Upper lobe of left lung (tissue), 4 donors: ENCODE data around the gene BSPRY.

Experiments used
- CTCF ChIP-seq, 6 experiments: fragments of 450-650 bp in 4 of 6; fragments of 200-600 bp in 2 of 6; sonication (generic) in 2 of 6; IDR thresholded peaks; one replicate each; pipeline ENCODE4 v1.5.1; 2016 to 2019; ENCODE audit warnings: antibody characterized with exemption in 6 of 6
- POLR2A ChIP-seq, 4 donors: fragments of 450-650 bp; IDR thresholded peaks; one replicate each; pipeline ENCODE4 v1.5.1; 2016 to 2017; ENCODE audit warnings: antibody characterized with exemption in 4 of 4, mild to moderate bottlenecking in 2 of 4
- POLR2AphosphoS5 ChIP-seq, 2 donors: sonication (generic); formaldehyde crosslinking; IDR thresholded peaks; one replicate each; pipeline ENCODE4 v1.5.1; 2017; ENCODE audit warnings: antibody characterized with exemption in 2 of 2

DNA sequence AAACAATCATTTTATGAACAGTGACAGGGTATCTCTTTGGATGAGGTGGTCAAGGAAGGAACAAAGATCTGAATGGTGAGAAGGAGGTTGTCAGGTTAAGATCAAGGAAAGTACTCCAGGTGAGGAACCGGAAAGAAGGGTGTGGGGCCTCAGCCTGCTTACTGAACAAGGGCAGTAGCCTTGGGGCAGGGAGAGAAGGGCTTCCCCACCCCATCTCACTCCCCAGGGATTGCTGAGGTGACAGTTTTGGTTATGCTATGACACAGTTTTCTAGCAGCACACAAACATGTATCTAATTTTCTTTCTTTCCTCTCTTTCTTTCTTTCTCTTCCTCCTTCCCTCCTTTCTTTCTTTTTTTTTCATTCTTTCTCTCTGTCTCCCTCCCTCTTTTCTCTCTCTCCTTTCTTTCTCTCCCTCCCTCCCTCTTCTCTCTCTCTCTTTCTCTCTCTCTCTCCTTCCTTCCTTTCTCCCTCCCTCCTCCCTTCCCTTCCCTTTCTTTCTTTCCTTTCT lies 31.6 kb downstream of the BSPRY start:
- TF ChIP-seq POLR2AphosphoS5 (IDR thresholded peaks at IDR 0.05) (no peak), CTCF (IDR thresholded peaks at IDR 0.05) (no peak), POLR2A (IDR thresholded peaks at IDR 0.05) (no peak)
